Activated CD4-positive, alpha-beta memory T cell treated with anti-CD3 and anti-CD28 coated beads, Interleukin-2, amount 10 ng/mL, durations not matched to agents 7 days and 5 days (primary cell): Measurements from ENCODE around the gene AGAP3. TPM values are rescaled to one million over a fixed set of nuclear protein-coding genes. Genes with fewer than 3 reads are reported as not detected.

Source experiments
- CTCF ChIA-PET: fragments of 350-600 bp; sonication (Branson Sonifier 250); formaldehyde crosslinking; loops from one replicate; lab custom pipeline; 2021; ENCODE audit warnings: antibody characterized with exemption, inconsistent platforms; lab: Charles Lee
- POLR2A ChIA-PET: fragments of 350-600 bp; sonication (Branson Sonifier 250); formaldehyde crosslinking; loops from one replicate; lab custom pipeline; 2021; ENCODE audit warnings: antibody characterized with exemption; lab: Charles Lee
- DNase-seq: peaks from one replicate; pipeline ENCODE4 v3.0.0-alpha.2; 2020
- H3K27ac Mint-ChIP-seq: one replicate; pipeline ENCODE4 v1.8.0; 2021; ENCODE audit warnings: mild to moderate bottlenecking, mixed read lengths
- H3K27me3 Mint-ChIP-seq: one replicate; pipeline ENCODE4 v1.8.0; 2021; ENCODE audit warnings: mixed read lengths
- H3K36me3 Mint-ChIP-seq: one replicate; pipeline ENCODE4 v1.8.0; 2021; ENCODE audit warnings: low read depth, mixed read lengths
- H3K4me1 Mint-ChIP-seq: one replicate; pipeline ENCODE4 v1.8.0; 2021; ENCODE audit warnings: mixed read lengths
- H3K4me3 Mint-ChIP-seq: one replicate; pipeline ENCODE4 v1.8.0; 2021; ENCODE audit warnings: mild to moderate bottlenecking, mixed read lengths
- H3K9me3 Mint-ChIP-seq: one replicate; pipeline ENCODE4 v1.8.0; 2021; ENCODE audit warnings: mixed read lengths
- total RNA-seq, 2 experiments: library from RNA; stranded (reverse); gene quantifications; one replicate each; pipeline ENCODE4 v1.2.3, GENCODE V29; 2021

AGAP3 gene
- total RNA-seq, 2 experiments from 2014 or later: 30.1 to 31.5 TPM

DNA sequence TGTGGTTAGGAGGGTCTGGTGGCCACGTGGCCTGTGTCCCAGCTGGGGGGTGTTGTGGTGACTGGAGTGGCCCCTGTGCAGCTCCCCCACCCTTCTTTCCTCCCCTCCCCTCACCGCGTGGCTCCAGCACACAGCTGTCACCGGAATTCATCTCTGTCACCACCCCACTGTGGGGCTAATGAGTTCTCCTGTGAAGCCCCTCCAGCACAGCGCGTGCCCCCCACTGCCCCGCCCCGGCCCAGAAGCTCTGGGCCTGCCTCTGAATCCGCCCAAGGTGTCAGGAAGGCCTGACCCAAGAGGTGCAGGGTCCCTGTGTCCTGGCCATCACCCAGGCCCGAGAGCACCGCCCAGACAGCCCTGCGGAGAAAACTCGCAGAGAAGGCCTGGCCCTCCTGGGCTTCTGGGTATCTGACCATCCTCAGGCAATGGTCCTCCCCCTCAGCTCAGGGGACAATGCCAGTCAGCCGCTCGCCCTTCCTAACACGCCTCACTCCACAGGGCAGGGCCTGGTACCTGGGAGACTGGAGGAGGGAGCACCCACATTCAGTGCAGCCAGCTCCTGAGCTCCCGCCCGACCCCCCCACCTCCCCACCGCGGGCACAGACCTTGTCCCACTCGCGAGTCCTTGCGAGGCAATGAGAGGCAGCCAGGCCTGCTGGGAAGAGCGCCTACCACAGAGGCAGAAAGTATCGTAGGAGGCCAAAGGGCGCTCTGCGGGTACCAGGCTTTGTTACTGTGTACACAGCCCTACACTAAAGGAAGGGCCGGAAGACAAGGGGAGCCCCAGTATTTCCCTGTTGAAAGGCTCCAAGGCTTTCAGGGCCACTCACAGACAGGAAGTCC, 43.1 kb downstream of the AGAP3 start:
- POLR2A ChIA-PET: interaction anchor here (1.0 kb wide), 1 partner anchor 12 kb away, joined by 3 read pairs; no protein-coding TSS in a partner anchor

DNA sequence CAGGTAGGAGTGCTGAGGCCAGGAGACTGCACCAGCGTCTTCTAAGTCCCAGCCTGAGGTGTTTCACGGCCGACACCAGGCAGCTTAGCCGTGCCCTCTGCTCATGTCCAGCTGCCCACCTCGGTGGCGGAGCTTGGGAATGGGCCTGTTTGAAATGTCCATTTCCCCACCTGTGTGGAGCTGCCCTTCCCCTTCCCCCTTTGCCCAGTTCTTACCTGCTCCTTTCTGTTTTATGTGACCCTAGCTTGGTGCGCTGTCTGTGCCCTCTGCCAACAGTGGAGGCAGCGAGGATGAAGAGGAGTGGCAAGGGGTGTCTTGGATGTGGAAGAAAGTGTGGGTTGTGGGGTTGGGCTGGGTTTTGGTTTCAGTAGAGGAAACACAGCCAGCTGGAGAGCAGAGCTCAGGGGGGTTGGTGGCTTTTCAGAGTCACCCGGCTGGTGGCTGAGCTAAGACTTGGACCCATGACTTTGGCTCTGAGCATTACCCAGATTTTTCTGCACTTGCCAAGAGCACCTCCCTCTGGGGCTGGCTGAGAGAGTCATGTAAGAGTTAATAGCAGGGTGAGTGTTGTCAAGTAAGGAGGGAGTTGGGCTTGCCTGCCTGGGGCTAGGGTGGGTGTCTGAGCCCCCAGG, 43.8 kb downstream of the AGAP3 start:
- no peaks in the 10 kb centered on the region for H3K9me3 Mint-ChIP-seq
- H3K27ac Mint-ChIP-seq: no peak overlapping the region
- H3K27me3 Mint-ChIP-seq: no peaks in the 10 kb centered on the region
- DNase-seq: no peak
- H3K36me3 Mint-ChIP-seq: no peaks in the 10 kb centered on the region
- H3K4me1 Mint-ChIP-seq: no peaks in the 10 kb centered on the region
- H3K4me3 Mint-ChIP-seq: no peak overlapping the region
- ChIA-PET POLR2A (no interaction called here), CTCF (interaction anchor here (1.3 kb wide), 1 partner anchor 38 kb away, joined by 3 read pairs; no protein-coding TSS in a partner anchor)

More for the DNA sequence above, 43.1 kb downstream of the AGAP3 start:
- CTCF ChIA-PET: interaction anchor here (1.3 kb wide), 1 partner anchor 39 kb away, joined by 3 read pairs; no protein-coding TSS in a partner anchor
- Mint-ChIP-seq H3K4me1 (no peaks in the 10 kb centered on the region), H3K27me3 (no peaks in the 10 kb centered on the region), H3K27ac (no peak overlapping the region), H3K36me3 (no peaks in the 10 kb centered on the region), H3K9me3 (no peaks in the 10 kb centered on the region), H3K4me3 (no peak overlapping the region)
- DNase-seq: no peak

- no peaks in the 10 kb centered on the region for H3K27me3 Mint-ChIP-seq
- no peak overlapping the region for H3K27ac Mint-ChIP-seq
- H3K36me3 Mint-ChIP-seq: no peaks in the 10 kb centered on the region
- CTCF ChIA-PET: no interaction called here
- DNase-seq: no peak
- H3K9me3 Mint-ChIP-seq: no peaks in the 10 kb centered on the region
- H3K4me3 Mint-ChIP-seq: no peak overlapping the region
- H3K4me1 Mint-ChIP-seq: no peaks in the 10 kb centered on the region
- POLR2A ChIA-PET: no interaction called here
Measured at GRCh38 chr7:151130741-151131157, 44.5 kb downstream of the AGAP3 start.

- no peak overlapping the region for H3K4me3 Mint-ChIP-seq
- ChIA-PET POLR2A (no interaction called here), CTCF (interaction anchor here (1.2 to 1.7 kb wide), 2 partner anchors 20 to 41 kb away, joined by 3 to 5 read pairs; no protein-coding TSS in a partner anchor)
Measured at GRCh38 chr7:151131224-151131591, 44.9 kb downstream of the AGAP3 start.

DNA sequence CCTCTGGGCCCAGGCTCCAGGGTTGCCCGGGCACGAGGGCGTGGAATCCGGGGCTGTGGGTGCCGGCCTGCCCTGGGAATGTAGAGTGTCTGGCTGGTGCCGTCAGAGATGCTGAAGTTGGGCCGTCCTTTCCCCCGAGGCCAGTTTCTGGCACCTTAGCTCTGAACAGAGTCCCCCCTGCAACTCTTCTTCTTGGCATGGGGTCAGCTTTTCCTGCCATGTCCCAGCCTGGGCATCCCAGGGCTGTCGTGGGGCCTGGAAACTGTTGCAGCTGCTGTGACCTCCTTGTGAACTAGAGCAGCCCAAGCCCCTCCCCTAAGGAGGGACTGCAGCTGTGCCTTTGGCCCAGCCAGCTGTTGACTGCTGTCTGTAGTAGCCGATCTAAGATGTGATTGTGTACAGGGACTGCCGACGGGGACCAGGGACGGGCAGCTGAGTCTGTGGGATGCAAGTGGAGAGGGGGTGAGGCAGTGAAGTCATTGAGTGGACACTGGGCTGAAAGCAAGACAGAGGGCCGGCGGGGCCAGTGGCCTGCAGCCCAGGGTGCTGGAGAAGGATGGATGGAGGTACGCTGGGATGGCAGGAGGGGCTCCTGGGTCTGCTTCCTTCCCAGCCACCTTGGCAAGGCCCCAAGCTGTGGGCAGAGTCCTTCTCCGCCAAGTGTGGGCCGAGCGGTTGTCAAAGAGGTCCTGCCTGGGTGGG, 45.5 kb downstream of the AGAP3 start:
- H3K9me3 Mint-ChIP-seq: no peaks in the 10 kb centered on the region
- H3K27me3 Mint-ChIP-seq: no peaks in the 10 kb centered on the region
- H3K4me1 Mint-ChIP-seq: no peaks in the 10 kb centered on the region
- CTCF ChIA-PET: interaction anchor here (1.2 to 1.7 kb wide), 2 partner anchors 21 to 40 kb away, joined by 3 to 5 read pairs; no protein-coding TSS in a partner anchor
- H3K4me3 Mint-ChIP-seq: no peak overlapping the region
- POLR2A ChIA-PET: no interaction called here
- no peak overlapping the region for H3K27ac Mint-ChIP-seq
- H3K36me3 Mint-ChIP-seq: no peaks in the 10 kb centered on the region
- DNase-seq: no peak

More at GRCh38 chr7:151131224-151131591, 44.9 kb downstream of the AGAP3 start:
- H3K4me1 Mint-ChIP-seq: no peaks in the 10 kb centered on the region
- H3K27me3 Mint-ChIP-seq: no peaks in the 10 kb centered on the region
- H3K9me3 Mint-ChIP-seq: no peaks in the 10 kb centered on the region
- no peaks in the 10 kb centered on the region for H3K36me3 Mint-ChIP-seq
- no peak overlapping the region for H3K27ac Mint-ChIP-seq
- DNase-seq: no peak

GRCh38 chr7:151132461-151133205, 46.4 kb downstream of the AGAP3 start:
- Mint-ChIP-seq H3K4me1 (no peaks in the 10 kb centered on the region), H3K4me3 (no peak overlapping the region), H3K27me3 (no peaks in the 10 kb centered on the region), H3K36me3 (no peaks in the 10 kb centered on the region), H3K27ac (no peak overlapping the region), H3K9me3 (no peaks in the 10 kb centered on the region)
- DNase-seq: no peak
- POLR2A ChIA-PET: no interaction called here
- CTCF ChIA-PET: interaction anchor here (1.1 to 1.7 kb wide), 2 partner anchors 9 to 22 kb away, joined by 5 to 6 read pairs; no protein-coding TSS in a partner anchor

- ChIA-PET POLR2A (no interaction called here), CTCF (interaction anchor here (1.1 kb wide), 1 partner anchor 10 kb away, joined by 6 read pairs; no protein-coding TSS in a partner anchor)
- no peak for DNase-seq
Measured at GRCh38 chr7:151133266-151133985, 47.2 kb downstream of the AGAP3 start.

DNA sequence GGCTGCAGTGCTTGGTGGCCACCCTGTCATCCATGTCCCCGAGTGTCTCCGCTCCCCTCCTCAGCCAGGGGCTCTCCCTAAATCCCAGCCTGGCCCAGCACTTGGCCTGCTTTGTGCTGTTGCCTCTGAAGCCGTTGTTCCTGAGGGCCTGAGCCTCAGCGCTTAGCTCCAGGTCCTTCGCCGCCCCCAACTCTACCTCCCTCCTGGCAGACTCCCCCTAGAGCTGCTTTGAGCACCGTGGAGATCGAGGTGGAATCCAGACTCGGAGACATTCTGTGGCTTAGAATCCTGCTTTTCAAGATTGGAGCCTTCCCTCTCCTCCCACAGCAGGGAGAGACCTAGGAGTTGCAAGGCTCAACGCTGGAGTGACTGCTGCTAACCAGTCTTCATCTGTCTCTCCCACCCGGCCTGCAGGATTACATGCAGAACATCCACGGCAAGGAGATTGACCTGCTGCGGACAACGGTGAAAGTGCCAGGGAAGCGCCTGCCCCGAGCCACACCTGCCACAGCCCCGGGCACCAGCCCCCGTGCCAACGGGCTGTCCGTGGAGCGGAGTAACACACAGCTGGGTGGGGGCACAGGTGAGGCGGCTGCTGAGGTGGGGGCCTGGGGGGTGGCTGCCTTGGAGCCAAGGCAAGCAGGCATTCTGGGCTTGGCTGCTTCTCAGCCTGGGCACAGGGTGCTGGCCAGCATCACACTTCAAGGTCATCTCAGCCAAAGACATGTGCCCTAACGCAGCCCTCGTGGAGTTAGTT, 47.9 kb downstream of the AGAP3 start:
- Mint-ChIP-seq H3K9me3 (no peaks in the 10 kb centered on the region), H3K27me3 (no peaks in the 10 kb centered on the region), H3K36me3 (no peaks in the 10 kb centered on the region), H3K4me1 (no peaks in the 10 kb centered on the region), H3K4me3 (no peak overlapping the region), H3K27ac (no peak overlapping the region)
- CTCF ChIA-PET: interaction anchor here (1.1 kb wide), 1 partner anchor 10 kb away, joined by 6 read pairs; no protein-coding TSS in a partner anchor
- POLR2A ChIA-PET: no interaction called here
- DNase-seq: no peak

More at GRCh38 chr7:151133266-151133985, 47.2 kb downstream of the AGAP3 start:
- Mint-ChIP-seq H3K27ac (no peak overlapping the region), H3K27me3 (no peaks in the 10 kb centered on the region), H3K4me3 (no peak overlapping the region), H3K4me1 (no peaks in the 10 kb centered on the region), H3K9me3 (no peaks in the 10 kb centered on the region), H3K36me3 (no peaks in the 10 kb centered on the region)

- ChIA-PET CTCF (interaction anchor here (0.6 to 1.0 kb wide), 2 partner anchors 11 to 1282 kb away, joined by 3 to 8 read pairs; no protein-coding TSS in a partner anchor), POLR2A (no interaction called here)
- Mint-ChIP-seq H3K4me1 (no peaks in the 10 kb centered on the region), H3K9me3 (no peaks in the 10 kb centered on the region), H3K27ac (no peak overlapping the region), H3K4me3 (no peak overlapping the region), H3K36me3 (no peaks in the 10 kb centered on the region), H3K27me3 (no peaks in the 10 kb centered on the region)
- DNase-seq: no peak
Measured at GRCh38 chr7:151134743-151135524, 48.7 kb downstream of the AGAP3 start.

DNA sequence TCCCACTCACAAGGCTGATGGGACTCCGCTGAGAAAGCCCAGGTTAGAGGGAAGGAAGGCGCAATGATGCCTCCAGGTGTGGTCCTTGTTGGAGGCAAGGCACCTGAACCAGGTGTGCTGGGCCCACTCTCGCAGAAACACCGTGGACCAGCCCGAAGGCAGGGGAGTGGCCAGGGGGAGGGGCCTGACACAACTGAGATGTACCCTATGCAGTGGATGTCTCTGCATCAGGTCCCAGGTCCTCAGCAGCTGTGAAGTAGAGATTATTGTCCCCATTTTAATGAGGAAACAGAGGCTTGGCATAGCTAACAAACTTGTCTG, 49.2 kb downstream of the AGAP3 start:
- CTCF ChIA-PET: interaction anchor here (0.6 to 1.0 kb wide), 2 partner anchors 11 to 1281 kb away, joined by 3 to 8 read pairs; no protein-coding TSS in a partner anchor
- Mint-ChIP-seq H3K9me3 (no peaks in the 10 kb centered on the region), H3K27ac (no peak overlapping the region)

More for the DNA sequence above, 49.2 kb downstream of the AGAP3 start:
- DNase-seq: no peak
- no peaks in the 10 kb centered on the region for H3K36me3 Mint-ChIP-seq
- no peak overlapping the region for H3K4me3 Mint-ChIP-seq
- no peaks in the 10 kb centered on the region for H3K27me3 Mint-ChIP-seq
- POLR2A ChIA-PET: no interaction called here
- no peaks in the 10 kb centered on the region for H3K4me1 Mint-ChIP-seq
